ENCODE data around the gene HNRNPUL1.

The HNRNPUL1 gene

DNA sequence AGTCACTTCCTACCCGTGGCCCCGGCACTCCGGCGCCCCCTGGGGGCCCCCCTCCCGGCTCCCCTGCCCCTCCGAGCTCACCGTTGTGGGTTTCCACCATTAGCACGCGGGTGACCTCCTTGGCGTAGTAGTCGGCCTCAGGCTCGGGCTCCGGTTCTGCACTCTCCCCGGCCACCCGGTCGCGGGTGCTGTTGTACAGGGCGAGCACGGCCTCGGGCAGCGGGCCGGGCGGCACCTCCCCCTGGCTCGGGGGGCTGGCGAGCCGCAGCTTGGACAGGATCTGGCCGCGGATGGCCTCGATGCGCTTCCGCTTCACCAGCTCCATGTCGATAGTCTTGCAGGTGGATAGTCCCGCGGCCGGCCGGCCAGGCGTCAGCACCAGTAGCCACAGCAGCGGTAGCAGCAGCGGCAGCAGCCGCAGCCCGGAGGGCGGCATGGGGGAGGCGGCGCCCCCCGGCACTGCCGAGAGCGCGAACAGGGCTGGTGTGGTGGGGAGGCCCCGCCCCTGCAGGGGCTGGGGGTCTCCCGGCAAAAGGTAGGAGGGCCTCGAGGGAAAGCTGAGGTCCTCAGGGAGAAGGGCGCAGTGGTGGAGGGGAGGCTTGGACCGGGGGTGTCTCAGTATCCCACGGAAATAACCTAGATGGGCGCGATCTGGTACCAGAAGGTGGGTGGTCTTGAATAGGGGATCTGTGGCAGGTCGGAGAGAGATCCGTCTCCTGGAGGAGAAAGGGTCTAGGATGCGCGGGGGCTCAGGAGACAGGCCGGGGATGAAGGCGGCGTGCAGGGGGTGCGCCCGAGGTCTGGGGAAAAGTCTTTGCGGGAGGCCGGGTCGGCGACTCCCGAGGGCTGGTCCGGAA, 88.7 kb downstream of the HNRNPUL1 start:
- no peak for TF ChIP-seq JUND (IDR thresholded peaks at IDR 0.05; ENCODE audit: low read depth)
- in situ Hi-C loops (cut with HindIII; ENCODE audit: low pct_unique_long_range_greater_than_20kb, low sequenced_read_pairs) = no loop called here
- no peak for DNase-seq (ENCODE audit: low read depth in 1 of 2, low spot score in 1 of 2)

- in situ Hi-C loops (cut with HindIII; ENCODE audit: low pct_unique_long_range_greater_than_20kb, low sequenced_read_pairs) = no loop called here
- no peak for TF ChIP-seq JUND (IDR thresholded peaks at IDR 0.05; ENCODE audit: low read depth)
- peak; percentile 42 to 77 for DNase-seq (ENCODE audit: low read depth in 1 of 2, low spot score in 1 of 2)
Observed at GRCh38 chr19:41353466-41354342, 89.5 kb downstream of the HNRNPUL1 start, which contains the start of gene TGFB1. TSS of gene TGFB1 (minus strand) at chr19:41353922. CDS start at chr19:41353044, 878 bp downstream.

GRCh38 chr19:41354343-41354953, 90.3 kb downstream of the HNRNPUL1 start:
- in situ Hi-C loops (cut with HindIII; ENCODE audit: low pct_unique_long_range_greater_than_20kb, low sequenced_read_pairs) = no loop called here
- DNase-seq (ENCODE audit: low read depth in 1 of 2, low spot score in 1 of 2) = no peak
- no peak for TF ChIP-seq JUND (IDR thresholded peaks at IDR 0.05; ENCODE audit: low read depth)

- no peak for DNase-seq (ENCODE audit: low read depth in 1 of 2, low spot score in 1 of 2)
- TF ChIP-seq JUND (IDR thresholded peaks at IDR 0.05; ENCODE audit: low read depth) = no peak
- in situ Hi-C loops (cut with HindIII; ENCODE audit: low pct_unique_long_range_greater_than_20kb, low sequenced_read_pairs) = no loop called here
Observed at GRCh38 chr19:41355035-41355434, 90.9 kb downstream of the HNRNPUL1 start.

DNA sequence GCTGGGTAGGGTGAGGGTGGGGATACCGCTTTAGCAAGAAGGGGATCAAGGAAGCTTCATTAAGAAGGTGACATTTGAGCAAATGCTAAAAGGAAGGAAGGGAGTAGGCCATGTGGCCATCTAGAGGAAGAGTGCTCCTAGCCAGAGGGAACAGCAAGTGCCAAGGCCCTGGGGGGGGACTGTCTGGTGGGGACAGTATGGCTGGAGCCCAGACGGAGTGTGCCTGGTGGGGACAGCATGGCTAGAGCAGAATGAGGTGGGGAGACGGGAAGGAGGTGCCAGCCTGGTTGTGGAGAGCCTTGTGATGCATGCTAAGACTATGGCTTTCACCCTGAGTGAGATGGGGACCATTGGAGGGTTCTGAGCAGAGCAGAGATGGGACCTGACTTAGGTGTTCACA, 91.6 kb downstream of the HNRNPUL1 start:
- TF ChIP-seq JUND (IDR thresholded peaks at IDR 0.05; ENCODE audit: low read depth) = no peak
- no peak for DNase-seq (ENCODE audit: low read depth in 1 of 2, low spot score in 1 of 2)
- in situ Hi-C loops (cut with HindIII; ENCODE audit: low pct_unique_long_range_greater_than_20kb, low sequenced_read_pairs) = no loop called here

- no peak for TF ChIP-seq JUND (IDR thresholded peaks at IDR 0.05; ENCODE audit: low read depth)
- in situ Hi-C loops (cut with HindIII; ENCODE audit: low pct_unique_long_range_greater_than_20kb, low sequenced_read_pairs) = no loop called here
Observed at GRCh38 chr19:41356984-41357739, 93.0 kb downstream of the HNRNPUL1 start.

More at GRCh38 chr19:41356984-41357739, 93.0 kb downstream of the HNRNPUL1 start:
- DNase-seq (ENCODE audit: low read depth in 1 of 2, low spot score in 1 of 2) = no peak

Data from T47D (cell line).